CD4-positive, alpha-beta T cell (primary cell): ENCODE data around the gene RASGRF2. TPM values are rescaled to one million over a fixed set of nuclear protein-coding genes. Genes with fewer than 3 reads are reported as not detected.

ENCODE experiments used
- ATAC-seq: fragments of 200-7000 bp; cut with Tn5 transposase; one replicate; pipeline ENCODE4 v1.10.0; 2022; ENCODE audit warnings: mild to moderate bottlenecking; ENCODE audit not compliant: poor library complexity
- CTCF ChIA-PET: fragments of 350-600 bp; sonication (Branson Sonifier 250); formaldehyde crosslinking; loops from one replicate; lab custom pipeline; 2021; ENCODE audit warnings: antibody characterized with exemption, inconsistent platforms; lab: Charles Lee
- POLR2A ChIA-PET: fragments of 350-600 bp; sonication (Branson Sonifier 250); formaldehyde crosslinking; loops from one replicate; lab custom pipeline; 2021; ENCODE audit warnings: antibody characterized with exemption, inconsistent platforms; lab: Charles Lee
- DNase-seq, 14 experiments: peaks; one replicate each; pipeline ENCODE4 v3.0.0-alpha.2; 2013 to 2020; ENCODE audit warnings: mixed read lengths in 2 of 14
- H3K27ac ChIP-seq, 2 donors: one replicate each; pipeline versions ENCODE4 v1.5.1 to v1.7.0; 2013; ENCODE audit warnings: low read length in 2 of 2, low read depth in 1 of 2, mild to moderate bottlenecking in 1 of 2
- H3K27me3 ChIP-seq, 2 experiments: 1 replicate in 1 of 2; 2 replicates in 1 of 2; pipeline versions ENCODE4 v1.6.1 to v1.7.0; 2013; ENCODE audit warnings: low read length in 2 of 2, control low read depth in 1 of 2, mild to moderate bottlenecking in 1 of 2, moderate library complexity in 1 of 2; ENCODE audit not compliant: insufficient read depth in 2 of 2, control insufficient read depth in 1 of 2
- H3K36me3 ChIP-seq: one replicate; pipeline ENCODE4 v1.6.1; 2013; ENCODE audit warnings: low read length, control low read depth; ENCODE audit not compliant: insufficient read depth
- H3K4me1 ChIP-seq: one replicate; pipeline ENCODE4 v1.6.1; 2013; ENCODE audit warnings: low read length, control low read depth; ENCODE audit not compliant: insufficient read depth
- H3K4me3 ChIP-seq: one replicate; pipeline ENCODE4 v1.5.1; 2013; ENCODE audit warnings: mild to moderate bottlenecking, low read length, moderate library complexity
- H3K9me3 ChIP-seq, 2 experiments: 1 replicate in 1 of 2; 2 replicates in 1 of 2; pipeline versions ENCODE4 v1.6.1 to v1.7.0; 2013; ENCODE audit warnings: low read length in 2 of 2, mild to moderate bottlenecking in 2 of 2, control low read depth in 1 of 2, moderate library complexity in 1 of 2; ENCODE audit not compliant: control insufficient read depth in 1 of 2, insufficient read depth in 1 of 2
- H3K27ac Mint-ChIP-seq: one replicate; pipeline ENCODE4 v1.8.0; 2020; ENCODE audit warnings: mixed read lengths
- H3K27me3 Mint-ChIP-seq: one replicate; pipeline ENCODE4 v1.8.0; 2021; ENCODE audit warnings: mixed read lengths
- H3K36me3 Mint-ChIP-seq: one replicate; pipeline ENCODE4 v1.8.0; 2021; ENCODE audit warnings: low read depth, mixed read lengths
- H3K4me1 Mint-ChIP-seq: one replicate; pipeline ENCODE4 v1.8.0; 2021; ENCODE audit warnings: low read depth, mixed read lengths
- H3K4me3 Mint-ChIP-seq: one replicate; pipeline ENCODE4 v1.8.0; 2020; ENCODE audit warnings: mild to moderate bottlenecking, mixed read lengths
- H3K9me3 Mint-ChIP-seq: one replicate; pipeline ENCODE4 v1.8.0; 2020; ENCODE audit warnings: mixed read lengths
- intact Hi-C, 2 experiments: fragments of 100-400 bp; cut with DNase I in 1 of 2; cut with micrococcal nuclease in 1 of 2; formaldehyde crosslinking; loops; one replicate each; pipeline versions ENCODE4 v1.15.1 to v1.9.0; 2023 to 2025; cut with DNase I, micrococcal nuclease
- total RNA-seq, 174 experiments: library from RNA in 2 of 174; stranded (reverse) in 2 of 174; gene quantifications; one replicate each; pipeline ENCODE4 v1.2.3 and lab custom pipeline; 2021 to 2026
- TF ChIP-seq, protein P1 (sequence below): fragments of 200-600 bp; IDR thresholded peaks from one replicate; pipeline ENCODE4 v1.8.0; 2022; ENCODE audit warnings: antibody characterized with exemption, mild to moderate bottlenecking

Gene RASGRF2
- total RNA-seq, 2 experiments from 2014 or later, result 21.9 to 24.9 TPM

DNA sequence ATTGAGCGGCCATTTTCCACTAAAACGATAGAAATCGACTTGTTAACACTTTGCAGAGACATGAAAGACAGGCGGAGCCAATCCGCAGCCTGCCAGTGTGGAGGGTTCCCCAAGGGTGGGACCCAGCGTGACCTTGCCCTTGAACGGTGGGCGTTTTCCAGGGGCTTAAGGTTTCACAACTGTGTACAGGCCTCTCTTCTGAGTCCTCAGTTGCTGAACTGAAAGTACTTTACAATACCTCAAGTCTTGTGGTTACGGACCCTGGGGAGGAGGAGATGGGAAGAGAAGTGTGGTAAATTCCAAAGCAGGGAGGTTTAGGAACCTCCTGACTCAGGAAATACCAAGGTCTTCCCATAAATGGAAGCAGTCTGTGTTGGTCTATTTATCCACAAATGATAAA is 204.8 kb downstream of the RASGRF2 start:
- Histone ChIP-seq H3K4me3 (no peak overlapping the region), H3K4me1 (no peaks in the 10 kb centered on the region), H3K9me3 (no peaks in the 10 kb centered on the region), H3K36me3 (no peaks in the 10 kb centered on the region), H3K27ac (no peak overlapping the region), H3K27me3 (no peaks in the 10 kb centered on the region)
- no peaks in the 10 kb centered on the region for H3K27me3 Mint-ChIP-seq
- H3K4me3 Mint-ChIP-seq, result no peak overlapping the region
- CTCF ChIA-PET, result interaction anchor here (0.6 to 0.8 kb wide), 2 partner anchors 11 to 21 kb away, joined by 3 read pairs; no protein-coding TSS in a partner anchor
- no peaks in the 10 kb centered on the region for H3K9me3 Mint-ChIP-seq
- H3K27ac Mint-ChIP-seq, result no peak overlapping the region
- POLR2A ChIA-PET, result interaction anchor here (0.7 kb wide), 1 partner anchor 466 kb away, joined by 3 read pairs; no protein-coding TSS in a partner anchor
- no peaks in the 10 kb centered on the region for H3K4me1 Mint-ChIP-seq
- intact Hi-C loops, result loop anchor here (5.0 to 10.0 kb wide), 2 partner anchors 478 to 480 kb away; no protein-coding TSS in a partner anchor
- TF ChIP-seq, protein P1, sequence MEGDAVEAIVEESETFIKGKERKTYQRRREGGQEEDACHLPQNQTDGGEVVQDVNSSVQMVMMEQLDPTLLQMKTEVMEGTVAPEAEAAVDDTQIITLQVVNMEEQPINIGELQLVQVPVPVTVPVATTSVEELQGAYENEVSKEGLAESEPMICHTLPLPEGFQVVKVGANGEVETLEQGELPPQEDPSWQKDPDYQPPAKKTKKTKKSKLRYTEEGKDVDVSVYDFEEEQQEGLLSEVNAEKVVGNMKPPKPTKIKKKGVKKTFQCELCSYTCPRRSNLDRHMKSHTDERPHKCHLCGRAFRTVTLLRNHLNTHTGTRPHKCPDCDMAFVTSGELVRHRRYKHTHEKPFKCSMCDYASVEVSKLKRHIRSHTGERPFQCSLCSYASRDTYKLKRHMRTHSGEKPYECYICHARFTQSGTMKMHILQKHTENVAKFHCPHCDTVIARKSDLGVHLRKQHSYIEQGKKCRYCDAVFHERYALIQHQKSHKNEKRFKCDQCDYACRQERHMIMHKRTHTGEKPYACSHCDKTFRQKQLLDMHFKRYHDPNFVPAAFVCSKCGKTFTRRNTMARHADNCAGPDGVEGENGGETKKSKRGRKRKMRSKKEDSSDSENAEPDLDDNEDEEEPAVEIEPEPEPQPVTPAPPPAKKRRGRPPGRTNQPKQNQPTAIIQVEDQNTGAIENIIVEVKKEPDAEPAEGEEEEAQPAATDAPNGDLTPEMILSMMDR, result no peak
- no peak for DNase-seq
- no peak for ATAC-seq
- peaks cover 33% of the 10 kb centered on the region for H3K36me3 Mint-ChIP-seq

DNA sequence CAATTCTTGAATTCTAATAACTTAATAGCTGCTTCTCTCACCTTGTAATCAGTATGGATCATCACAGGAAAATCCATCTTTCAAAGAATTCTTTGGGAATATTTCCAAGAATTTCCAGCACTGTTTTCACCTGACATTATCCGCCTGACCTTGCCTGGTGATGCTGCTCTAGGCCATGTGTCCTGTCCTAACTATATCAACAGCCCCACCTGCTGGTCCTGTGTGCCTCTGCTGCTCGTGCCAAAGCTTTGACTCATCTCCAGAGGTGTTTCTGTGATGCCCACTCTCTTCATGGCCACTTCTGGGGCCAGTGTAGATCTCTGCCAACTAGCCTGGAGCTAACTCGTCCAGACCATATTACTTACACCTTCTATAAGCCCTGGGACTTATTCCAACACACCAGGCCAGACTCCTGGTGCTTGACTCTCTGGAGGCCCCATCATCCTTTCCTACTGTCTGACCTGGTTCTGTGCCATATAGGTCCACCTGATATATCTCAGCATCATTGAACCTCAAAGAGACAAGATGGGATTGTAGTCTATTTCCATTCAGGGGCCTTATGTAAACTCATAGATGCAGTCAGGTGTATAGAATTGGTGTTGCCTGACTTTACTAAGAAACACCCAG is 205.4 kb downstream of the RASGRF2 start:
- no peaks in the 10 kb centered on the region for H3K27me3 ChIP-seq
- Mint-ChIP-seq H3K4me1 (no peaks in the 10 kb centered on the region), H3K9me3 (no peaks in the 10 kb centered on the region), H3K36me3 (peaks cover 40% of the 10 kb centered on the region), H3K27me3 (no peaks in the 10 kb centered on the region), H3K4me3 (no peak overlapping the region), H3K27ac (no peak overlapping the region)
- no peak overlapping the region for H3K4me3 ChIP-seq
- peak; percentile 49 for ATAC-seq
- H3K27ac ChIP-seq, result no peak overlapping the region
- CTCF ChIA-PET, result interaction anchor here (0.6 to 1.1 kb wide), 3 partner anchors 12 to 296 kb away, joined by 3 read pairs; no protein-coding TSS in a partner anchor
- intact Hi-C loops, result loop anchor here (5.0 to 10.0 kb wide), 2 partner anchors 478 to 481 kb away; no protein-coding TSS in a partner anchor
- H3K36me3 ChIP-seq, result no peaks in the 10 kb centered on the region
- TF ChIP-seq, protein P1, result peak; percentile 68
- no peaks in the 10 kb centered on the region for H3K9me3 ChIP-seq
- DNase-seq, result peak; percentile 19 to 68 (median 44)
- no peaks in the 10 kb centered on the region for H3K4me1 ChIP-seq
- POLR2A ChIA-PET, result interaction anchor here (0.7 kb wide), 1 partner anchor 466 kb away, joined by 3 read pairs; no protein-coding TSS in a partner anchor

DNA sequence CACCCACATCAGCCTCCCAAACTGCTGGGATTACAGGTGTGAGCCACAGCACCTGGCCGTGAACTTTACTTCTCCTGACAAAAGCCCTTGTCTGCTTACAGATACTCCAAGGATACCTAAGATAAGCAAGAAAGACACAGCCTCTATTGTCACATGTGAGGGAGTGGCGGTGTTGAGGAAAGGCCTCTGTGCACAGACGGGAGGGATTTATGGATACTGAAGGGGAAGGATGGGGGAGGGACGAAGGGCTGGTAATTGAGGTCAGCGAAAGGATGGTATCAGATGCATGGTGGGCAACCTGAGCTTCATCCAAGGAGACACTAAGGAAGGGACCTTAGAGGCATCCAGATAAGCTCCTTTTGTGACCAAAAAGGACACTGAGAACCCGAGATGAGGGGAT is 206.3 kb downstream of the RASGRF2 start:
- CTCF ChIA-PET, result interaction anchor here (1.1 kb wide), 1 partner anchor 296 kb away, joined by 3 read pairs; no protein-coding TSS in a partner anchor
- no peaks in the 10 kb centered on the region for H3K9me3 ChIP-seq
- H3K4me3 Mint-ChIP-seq, result no peak overlapping the region
- TF ChIP-seq, protein P1, result no peak
- H3K36me3 Mint-ChIP-seq, result peaks cover 40% of the 10 kb centered on the region
- H3K4me3 ChIP-seq, result no peak overlapping the region
- H3K4me1 ChIP-seq, result no peaks in the 10 kb centered on the region
- H3K9me3 Mint-ChIP-seq, result no peaks in the 10 kb centered on the region
- POLR2A ChIA-PET, result no interaction called here
- intact Hi-C loops, result loop anchor here (5.0 to 10.0 kb wide), 2 partner anchors 479 to 482 kb away; no protein-coding TSS in a partner anchor
- no peak for DNase-seq
- no peak overlapping the region for H3K27ac ChIP-seq
- no peak for ATAC-seq
- H3K4me1 Mint-ChIP-seq, result no peaks in the 10 kb centered on the region
- H3K36me3 ChIP-seq, result no peaks in the 10 kb centered on the region
- no peaks in the 10 kb centered on the region for H3K27me3 ChIP-seq
- no peaks in the 10 kb centered on the region for H3K27me3 Mint-ChIP-seq
- no peak overlapping the region for H3K27ac Mint-ChIP-seq
